ENCODE measurements around the gene USP43. TPM values are rescaled to one million over a fixed set of nuclear protein-coding genes. Genes with fewer than 3 reads are reported as not detected.

Gene USP43
- total RNA-seq, 2 experiments from 2014 or later, result 0.08 to 0.17 TPM

DNA sequence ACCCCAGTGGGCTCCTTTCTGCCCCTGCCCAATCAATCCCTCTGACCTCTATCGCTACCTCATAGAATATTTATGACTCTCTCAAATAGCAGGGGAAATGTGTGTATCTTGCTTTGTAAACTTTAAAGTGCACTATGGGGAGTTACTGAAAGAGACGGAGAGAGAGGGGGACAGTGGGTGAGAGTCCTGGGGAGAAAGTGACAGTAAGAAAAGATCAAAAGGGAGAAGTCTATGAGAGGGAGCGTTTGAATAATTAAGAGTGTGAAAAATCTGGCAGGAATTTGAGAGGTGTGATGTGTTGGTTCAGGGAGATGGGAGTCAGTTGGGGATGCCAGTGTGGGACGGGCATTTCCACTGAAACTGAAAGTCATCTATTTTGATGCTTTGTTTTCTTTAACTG is 32.6 kb downstream of the USP43 start:
- TF ChIP-seq, protein P1, sequence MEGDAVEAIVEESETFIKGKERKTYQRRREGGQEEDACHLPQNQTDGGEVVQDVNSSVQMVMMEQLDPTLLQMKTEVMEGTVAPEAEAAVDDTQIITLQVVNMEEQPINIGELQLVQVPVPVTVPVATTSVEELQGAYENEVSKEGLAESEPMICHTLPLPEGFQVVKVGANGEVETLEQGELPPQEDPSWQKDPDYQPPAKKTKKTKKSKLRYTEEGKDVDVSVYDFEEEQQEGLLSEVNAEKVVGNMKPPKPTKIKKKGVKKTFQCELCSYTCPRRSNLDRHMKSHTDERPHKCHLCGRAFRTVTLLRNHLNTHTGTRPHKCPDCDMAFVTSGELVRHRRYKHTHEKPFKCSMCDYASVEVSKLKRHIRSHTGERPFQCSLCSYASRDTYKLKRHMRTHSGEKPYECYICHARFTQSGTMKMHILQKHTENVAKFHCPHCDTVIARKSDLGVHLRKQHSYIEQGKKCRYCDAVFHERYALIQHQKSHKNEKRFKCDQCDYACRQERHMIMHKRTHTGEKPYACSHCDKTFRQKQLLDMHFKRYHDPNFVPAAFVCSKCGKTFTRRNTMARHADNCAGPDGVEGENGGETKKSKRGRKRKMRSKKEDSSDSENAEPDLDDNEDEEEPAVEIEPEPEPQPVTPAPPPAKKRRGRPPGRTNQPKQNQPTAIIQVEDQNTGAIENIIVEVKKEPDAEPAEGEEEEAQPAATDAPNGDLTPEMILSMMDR (IDR thresholded peaks at IDR 0.05), result no peak
- no peaks in the 10 kb centered on the region for H3K36me3 Mint-ChIP-seq (ENCODE audit: low read depth)
- H3K4me1 ChIP-seq (ENCODE audit: insufficient read depth, low read length), result no peaks in the 10 kb centered on the region
- no peak for ATAC-seq (ENCODE audit: poor library complexity)
- no peak overlapping the region for H3K27ac Mint-ChIP-seq
- H3K9me3 Mint-ChIP-seq, result peaks cover 7% of the 10 kb centered on the region
- DNase-seq, result no peak
- H3K36me3 ChIP-seq (ENCODE audit: insufficient read depth, low read length), result no peaks in the 10 kb centered on the region
- H3K4me1 Mint-ChIP-seq (ENCODE audit: low read depth), result no peaks in the 10 kb centered on the region
- no peak overlapping the region for H3K27ac ChIP-seq (ENCODE audit: low read depth in 1 of 2, low read length in 2 of 2)
- H3K27me3 Mint-ChIP-seq, result peaks cover 3% of the 10 kb centered on the region
- peaks cover 7 to 13% of the 10 kb centered on the region in 2 experiments for H3K9me3 ChIP-seq (ENCODE audit: control insufficient read depth in 1 of 2, insufficient read depth in 1 of 2, low read length in 2 of 2)
- no peak overlapping the region for H3K4me3 ChIP-seq (ENCODE audit: low read length)
- CTCF ChIA-PET, result no interaction called here
- POLR2A ChIA-PET, result no interaction called here
- H3K4me3 Mint-ChIP-seq, result no peak overlapping the region
- no peaks in the 10 kb centered on the region for H3K27me3 ChIP-seq (ENCODE audit: control insufficient read depth in 1 of 2, insufficient read depth in 2 of 2, low read length in 2 of 2)
- intact Hi-C loops (cut with DNase I, micrococcal nuclease), result no loop called here

GRCh38 chr17:9684955-9685621 is 39.8 kb downstream of the USP43 start:
- TF ChIP-seq, protein P1 (IDR thresholded peaks at IDR 0.05), result no peak
- ATAC-seq (ENCODE audit: poor library complexity) (no peak), DNase-seq (no peak)
- Histone ChIP-seq H3K27ac (ENCODE audit: low read depth in 1 of 2, low read length in 2 of 2) (no peak overlapping the region), H3K27me3 (ENCODE audit: control insufficient read depth in 1 of 2, insufficient read depth in 2 of 2, low read length in 2 of 2) (no peaks in the 10 kb centered on the region), H3K36me3 (ENCODE audit: insufficient read depth, low read length) (no peaks in the 10 kb centered on the region), H3K4me1 (ENCODE audit: insufficient read depth, low read length) (no peaks in the 10 kb centered on the region), H3K9me3 (ENCODE audit: control insufficient read depth in 1 of 2, insufficient read depth in 1 of 2, low read length in 2 of 2) (peaks cover 0 to 6% of the 10 kb centered on the region in 2 experiments), H3K4me3 (ENCODE audit: low read length) (no peak overlapping the region)
- ChIA-PET CTCF (no interaction called here), POLR2A (no interaction called here)
- Mint-ChIP-seq H3K27ac (no peak overlapping the region), H3K4me3 (no peak overlapping the region), H3K27me3 (no peaks in the 10 kb centered on the region), H3K9me3 (peaks cover 1% of the 10 kb centered on the region), H3K4me1 (ENCODE audit: low read depth) (no peaks in the 10 kb centered on the region), H3K36me3 (ENCODE audit: low read depth) (no peaks in the 10 kb centered on the region)
- intact Hi-C loops (cut with DNase I, micrococcal nuclease), result no loop called here

DNA sequence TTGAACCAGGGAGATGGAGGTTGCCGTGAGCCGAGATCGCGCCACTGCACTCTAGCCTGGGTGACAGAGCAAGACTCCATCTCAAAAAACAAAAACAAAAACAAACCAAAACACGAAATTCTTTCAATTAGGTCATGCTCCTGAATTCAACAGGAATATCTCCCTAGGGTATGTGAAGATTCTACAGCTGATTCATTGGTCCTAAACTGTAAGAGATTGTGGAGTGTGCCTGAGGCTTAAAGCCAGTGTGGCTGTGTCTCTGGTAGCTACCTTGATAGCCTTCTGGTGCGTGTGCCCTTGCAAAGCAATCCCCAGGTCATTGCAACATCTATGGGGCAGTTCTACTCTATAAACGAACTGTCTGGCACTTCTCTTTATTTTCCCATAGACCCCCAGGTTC is 48.4 kb downstream of the USP43 start:
- Mint-ChIP-seq H3K27ac (no peak overlapping the region), H3K9me3 (peaks cover 2% of the 10 kb centered on the region), H3K4me3 (no peak overlapping the region), H3K4me1 (ENCODE audit: low read depth) (no peaks in the 10 kb centered on the region), H3K36me3 (ENCODE audit: low read depth) (no peaks in the 10 kb centered on the region), H3K27me3 (peaks cover 4% of the 10 kb centered on the region)
- H3K4me1 ChIP-seq (ENCODE audit: insufficient read depth, low read length), result no peaks in the 10 kb centered on the region
- CTCF ChIA-PET, result no interaction called here
- POLR2A ChIA-PET, result no interaction called here
- TF ChIP-seq, protein P1 (IDR thresholded peaks at IDR 0.05), result no peak
- H3K9me3 ChIP-seq (ENCODE audit: control insufficient read depth in 1 of 2, insufficient read depth in 1 of 2, low read length in 2 of 2), result peaks cover 0 to 5% of the 10 kb centered on the region in 2 experiments
- ATAC-seq (ENCODE audit: poor library complexity) (no peak), DNase-seq (no peak)
- no peaks in the 10 kb centered on the region for H3K27me3 ChIP-seq (ENCODE audit: control insufficient read depth in 1 of 2, insufficient read depth in 2 of 2, low read length in 2 of 2)
- no peaks in the 10 kb centered on the region for H3K36me3 ChIP-seq (ENCODE audit: insufficient read depth, low read length)
- intact Hi-C loops (cut with DNase I, micrococcal nuclease), result no loop called here
- no peak overlapping the region for H3K4me3 ChIP-seq (ENCODE audit: low read length)
- no peak overlapping the region for H3K27ac ChIP-seq (ENCODE audit: low read depth in 1 of 2, low read length in 2 of 2)
